ENCODE measurements around the gene ABCA4.
A peak's percentile ranks its signal among the peaks of the same experiment; 100 is the strongest.

Gene ABCA4

DNA sequence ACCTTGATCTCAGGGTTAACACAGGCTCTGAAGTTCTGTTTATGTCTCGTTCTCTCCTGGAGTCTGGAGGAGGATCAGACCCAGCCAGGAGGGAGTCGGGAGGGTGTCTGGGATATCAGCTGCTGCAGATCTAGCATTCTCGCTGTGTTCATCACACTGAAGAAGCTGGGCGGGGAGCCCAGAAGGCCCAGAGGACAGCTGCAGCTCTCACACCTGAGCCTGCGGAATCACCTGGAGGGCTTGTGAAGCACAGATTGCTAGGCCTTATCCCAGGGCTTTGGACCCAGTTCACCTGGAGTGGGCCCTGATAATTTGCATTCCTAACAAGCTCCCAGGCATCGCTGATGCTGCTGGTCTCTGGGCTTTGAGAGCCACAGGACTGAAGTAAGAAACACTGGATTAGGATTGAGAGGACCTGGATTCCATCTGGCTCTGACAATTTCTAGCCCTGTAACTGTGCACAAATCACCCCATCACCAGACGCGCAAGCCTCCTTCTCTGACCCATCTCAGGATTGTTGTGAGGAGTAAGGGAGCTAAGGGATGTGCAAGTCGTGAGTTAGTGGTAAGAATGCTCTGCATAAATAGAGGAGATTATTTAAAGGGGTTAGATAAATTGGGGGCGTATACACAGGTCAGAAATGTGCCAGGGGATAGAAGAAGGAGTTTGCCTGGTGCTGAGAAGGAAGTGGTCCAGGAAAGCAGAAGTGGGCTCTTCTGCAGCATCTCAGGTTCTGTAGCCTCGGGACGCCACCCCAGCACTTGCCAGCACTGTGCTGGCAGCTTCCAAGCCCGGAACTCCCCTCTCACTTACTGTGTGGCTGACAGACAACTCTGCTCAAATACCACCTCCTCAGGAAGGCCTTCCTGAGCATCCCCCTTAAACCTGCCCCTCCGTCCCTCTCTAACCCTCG lies 19.1 kb downstream of the ABCA4 start:
- no peak for DNase-seq

DNA sequence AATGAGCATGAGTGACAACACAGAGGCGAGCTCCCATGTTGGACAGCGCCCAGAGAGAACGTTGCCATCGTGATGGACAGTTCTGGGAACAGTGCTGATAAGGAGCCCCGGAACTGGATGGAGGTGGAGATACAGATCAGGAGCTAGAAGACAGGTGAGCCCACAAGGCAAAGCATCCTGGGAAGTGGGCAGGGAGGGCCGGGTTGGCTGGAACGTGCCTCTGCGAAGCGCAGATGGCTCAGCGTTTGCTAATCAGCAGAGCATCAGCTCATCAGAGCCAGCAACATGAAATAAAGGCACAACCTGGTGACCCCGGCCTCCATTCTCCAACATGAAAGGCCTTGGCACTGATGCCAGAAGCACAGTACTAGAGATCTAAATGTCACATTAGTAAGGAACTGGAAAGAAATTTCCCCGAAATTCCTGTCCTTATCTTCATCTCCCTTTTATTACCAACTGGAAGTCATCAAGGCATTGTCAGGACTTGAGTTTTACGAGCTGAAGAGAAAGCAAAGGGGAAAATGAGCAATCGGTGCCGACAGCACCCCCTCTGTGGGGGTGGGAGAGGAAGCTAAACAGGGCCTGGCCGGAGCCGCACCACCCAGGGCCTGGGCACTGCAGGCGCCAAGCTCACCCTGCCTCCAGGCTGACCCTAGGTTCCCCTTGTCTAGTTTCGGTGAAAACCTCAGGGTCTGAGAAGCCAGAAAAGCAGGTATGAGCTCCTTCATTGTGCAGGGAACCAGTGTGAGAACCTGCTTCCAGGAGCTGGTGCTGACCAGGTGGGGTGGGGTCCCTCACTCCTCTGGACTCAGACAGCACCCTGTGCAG lies 19.9 kb downstream of the ABCA4 start:
- no peak for DNase-seq

DNA sequence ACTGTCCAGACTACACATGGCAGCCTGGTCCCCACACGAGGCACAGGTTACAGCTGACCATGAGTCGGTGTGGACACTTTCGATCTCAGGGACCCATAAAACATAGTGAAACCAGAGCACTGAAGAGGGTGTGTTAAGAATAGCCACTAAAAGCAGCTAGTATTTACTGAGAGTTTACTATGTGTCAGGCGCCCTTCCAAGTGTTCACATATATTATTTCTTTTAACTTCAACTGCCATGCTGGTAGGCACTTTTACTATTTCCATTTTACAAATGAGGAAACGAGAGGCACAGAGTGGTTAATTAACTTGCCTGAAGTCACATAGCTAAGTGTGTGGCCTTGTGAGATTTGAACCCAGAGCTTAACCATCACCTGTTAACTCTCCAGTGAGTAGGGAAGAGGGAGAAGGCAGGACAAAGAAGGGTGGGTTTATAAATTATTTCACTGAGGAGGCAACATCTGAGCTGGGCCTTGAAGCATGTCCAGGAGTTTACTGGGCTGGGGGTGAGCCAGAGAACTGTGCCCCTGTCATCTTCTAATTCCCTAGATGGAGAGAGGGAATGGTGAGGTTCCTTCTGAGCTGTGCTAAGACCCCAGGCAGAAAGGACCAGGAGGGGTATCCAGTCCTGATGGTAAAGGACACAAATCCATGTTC lies 20.7 kb downstream of the ABCA4 start:
- DNase-seq, result no peak

DNA sequence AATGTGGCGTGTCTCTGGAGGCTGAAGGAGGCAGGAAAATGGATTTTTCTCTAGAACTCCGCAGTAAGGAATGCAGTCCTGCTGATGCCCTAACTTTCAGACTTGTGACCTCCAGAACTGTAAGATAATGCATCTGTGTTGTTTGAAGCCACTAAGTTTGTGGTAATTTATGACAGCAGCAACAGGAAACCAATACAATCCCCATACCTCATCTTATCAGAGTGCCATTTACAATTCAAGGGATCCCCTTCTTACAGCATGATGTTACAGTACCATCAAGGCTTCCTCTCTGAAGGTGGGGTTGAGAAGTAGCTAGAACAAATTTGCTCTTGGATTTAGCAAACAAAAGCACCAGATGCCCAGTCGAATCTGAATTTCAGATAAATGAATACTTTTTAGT lies 21.6 kb downstream of the ABCA4 start:
- DNase-seq, result no peak

DNA sequence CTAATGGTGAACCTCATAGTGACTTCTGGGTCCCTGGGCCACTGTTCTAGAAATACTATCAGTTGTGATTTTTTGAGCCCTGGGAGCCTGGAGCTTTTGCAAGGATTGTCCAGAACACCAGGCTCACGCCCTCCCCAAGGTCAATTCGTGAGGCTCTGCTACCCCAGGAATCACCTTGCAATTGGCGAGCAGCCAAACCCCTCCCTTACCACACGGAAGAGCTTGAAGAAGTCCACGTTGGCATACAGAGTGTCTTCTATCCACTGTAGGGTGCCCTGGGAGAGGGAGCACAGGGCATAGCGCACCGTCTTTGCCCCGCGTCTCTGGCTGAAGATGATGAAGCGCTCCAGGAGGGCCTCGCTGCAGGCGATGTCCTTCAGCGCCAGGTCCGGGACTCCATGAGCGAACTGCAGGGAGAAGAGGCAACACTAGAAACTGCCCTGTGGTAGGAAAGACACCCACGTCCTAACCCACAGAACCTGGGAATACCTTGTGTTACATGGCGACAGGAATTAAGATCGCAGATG lies 22.3 kb downstream of the ABCA4 start:
- no peak for DNase-seq

DNA sequence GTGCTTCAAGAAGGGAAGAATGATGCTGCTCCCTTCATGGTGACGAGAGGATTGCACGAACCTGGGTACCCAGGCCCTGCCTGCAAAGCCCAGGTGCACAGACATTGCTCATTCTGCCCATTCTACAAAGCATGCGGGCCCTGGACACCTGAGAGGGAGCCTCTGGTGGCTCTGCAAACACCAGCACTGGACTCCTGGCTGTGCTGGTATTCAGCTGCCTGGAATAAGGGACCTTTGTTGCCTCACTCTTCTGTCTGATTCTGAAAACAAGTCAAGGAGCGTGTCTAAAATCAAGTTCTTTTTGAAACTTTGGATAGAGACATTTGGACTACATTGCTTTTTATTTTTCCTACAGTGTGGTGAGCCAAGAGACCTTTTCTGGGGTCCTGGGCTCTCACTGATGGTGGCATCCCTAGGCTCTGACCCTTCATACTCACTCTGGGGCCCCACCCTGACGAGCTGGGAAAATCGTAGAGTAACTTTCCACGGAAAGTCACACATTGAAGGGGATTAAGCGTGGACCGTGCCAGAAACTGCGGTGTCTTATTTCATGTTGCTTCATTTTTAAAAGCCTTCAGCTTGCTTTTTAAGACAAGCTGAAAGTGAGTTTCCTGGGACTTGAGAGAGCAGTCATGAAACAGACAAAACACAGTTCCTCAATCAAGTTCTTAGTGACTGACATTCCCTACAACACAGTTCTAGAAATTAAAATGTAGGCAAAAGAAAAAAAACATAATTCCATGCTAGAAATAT lies 24.0 kb downstream of the ABCA4 start:
- no peak for DNase-seq

DNA sequence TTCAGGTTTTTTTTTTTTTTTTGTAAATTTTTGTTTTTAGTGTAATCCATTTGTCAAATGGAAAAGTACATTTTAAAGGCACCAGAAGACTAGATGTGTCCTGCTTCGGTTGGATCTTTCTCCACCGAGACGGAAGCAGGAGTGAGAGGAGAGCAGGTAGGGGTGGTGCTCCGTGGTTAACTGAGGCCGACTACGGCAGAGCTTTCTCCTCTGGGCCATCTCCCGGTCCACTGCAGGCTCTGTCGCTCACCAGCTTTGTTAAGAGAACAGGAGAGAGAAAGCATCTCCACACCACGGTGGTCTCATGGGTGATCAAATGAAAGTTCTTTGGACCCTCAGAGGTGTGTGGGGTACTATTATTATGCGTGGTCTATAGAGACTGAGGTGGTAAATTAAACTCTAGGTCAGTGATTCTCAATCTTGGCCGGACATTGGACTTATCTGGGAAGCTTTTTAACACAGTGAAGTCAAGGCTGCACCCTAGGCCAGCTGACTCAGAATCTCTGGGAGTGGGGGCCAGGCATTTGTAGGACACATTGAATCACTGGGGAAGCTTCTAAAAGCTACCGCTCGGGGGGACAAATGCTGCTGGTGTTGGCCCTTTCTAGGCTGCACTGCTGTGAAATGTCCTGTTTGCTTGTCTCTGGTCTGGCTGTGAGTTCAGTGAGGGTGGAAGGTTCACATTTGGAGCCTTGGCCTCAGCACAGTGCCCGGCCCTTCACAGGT lies 25.0 kb downstream of the ABCA4 start:
- DNase-seq, result no peak

DNA sequence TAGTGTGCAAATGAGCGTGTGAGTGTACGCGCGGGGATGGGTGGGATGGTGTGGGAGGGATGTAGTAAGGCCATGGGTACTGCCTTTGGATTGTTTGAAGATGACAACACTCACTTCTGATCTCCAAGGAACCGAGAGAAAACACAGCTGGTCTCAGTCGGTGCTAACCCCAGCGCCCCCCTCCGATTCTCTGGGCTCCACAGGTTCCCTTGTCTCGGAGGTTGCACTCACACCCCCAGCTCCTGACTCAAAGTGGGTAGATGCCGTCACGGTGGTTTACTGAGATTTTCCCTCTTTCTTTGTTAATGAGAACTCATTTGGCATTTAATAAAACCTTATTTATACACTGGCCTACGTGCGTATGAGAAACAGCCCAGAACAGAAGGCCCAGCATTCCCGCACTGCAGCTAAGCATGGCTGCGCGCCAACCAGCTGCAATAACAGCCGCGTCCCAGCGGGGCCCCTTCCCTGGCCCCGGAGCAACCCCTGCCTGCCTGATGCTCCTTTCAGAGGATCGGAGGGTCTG lies 25.8 kb downstream of the ABCA4 start:
- DNase-seq, result peak; percentile 31

DNA sequence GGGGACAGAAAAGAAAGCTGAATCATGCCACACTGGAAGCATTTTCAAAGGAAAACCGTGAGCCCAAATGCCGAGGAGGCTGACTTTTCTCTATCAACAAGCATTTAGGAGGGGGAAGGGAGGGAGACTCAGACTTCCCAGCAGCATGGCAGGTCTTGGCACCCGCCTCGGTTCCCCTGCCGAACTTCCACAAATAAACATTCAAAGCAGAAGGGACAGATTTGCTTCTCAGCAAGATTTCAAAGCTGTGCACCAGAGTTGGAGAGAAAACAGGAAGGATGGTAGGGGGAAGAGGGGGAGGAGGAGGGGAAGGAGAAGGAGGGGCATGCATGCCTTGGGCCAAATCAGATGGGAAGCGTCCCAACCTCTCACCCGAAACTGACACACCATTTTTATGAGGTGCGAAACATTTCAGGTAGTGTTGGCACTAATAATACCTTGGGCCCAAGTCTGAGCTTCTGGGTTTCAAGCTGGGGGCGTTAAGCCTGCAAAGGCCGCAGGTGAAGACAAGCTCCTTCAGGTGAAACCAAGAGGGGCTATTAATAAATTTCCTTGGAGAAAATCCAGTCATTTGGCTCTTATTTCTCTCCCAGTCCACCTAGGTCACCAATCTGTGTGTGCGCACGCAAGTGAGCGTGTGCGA lies 26.4 kb downstream of the ABCA4 start:
- DNase-seq, result no peak

DNA sequence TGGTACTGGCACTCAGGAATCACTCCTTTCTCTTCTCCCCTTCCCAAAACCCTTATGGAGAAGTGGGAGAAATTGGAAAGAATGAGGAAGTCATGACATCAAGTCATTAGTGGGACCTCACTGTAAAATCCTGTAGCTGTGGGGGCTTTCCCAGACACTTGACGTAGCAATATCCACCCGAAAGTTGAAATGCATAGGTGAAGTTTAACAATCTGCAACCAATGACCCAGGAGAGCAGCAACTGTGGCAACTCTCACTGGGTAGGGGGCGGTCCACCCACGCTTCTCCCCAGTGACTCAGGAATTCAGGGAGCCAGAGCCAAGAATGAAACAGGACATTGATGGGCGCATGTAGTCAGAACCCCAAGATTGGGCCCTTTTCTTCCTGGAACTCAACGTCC lies 27.0 kb downstream of the ABCA4 start:
- no peak for DNase-seq

DNA sequence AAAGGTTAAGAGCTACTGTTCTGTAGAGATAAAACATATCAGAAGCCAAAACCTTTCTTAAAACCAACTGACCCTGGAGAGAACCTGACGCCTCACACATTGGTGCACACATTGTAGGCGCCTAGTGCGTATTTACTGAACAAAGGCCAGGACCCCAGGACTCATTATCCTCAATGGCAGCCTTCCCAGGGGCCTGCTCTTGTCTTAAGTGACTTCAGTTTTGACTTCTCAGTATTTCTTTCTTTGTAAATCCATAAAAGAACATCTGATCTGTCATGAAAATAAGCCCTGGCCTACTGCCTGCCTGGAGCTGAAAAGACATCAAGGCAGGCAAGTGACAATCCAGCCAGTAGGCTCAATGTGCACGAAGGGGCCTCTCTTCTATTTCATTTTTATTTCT lies 27.6 kb downstream of the ABCA4 start:
- DNase-seq, result no peak

DNA sequence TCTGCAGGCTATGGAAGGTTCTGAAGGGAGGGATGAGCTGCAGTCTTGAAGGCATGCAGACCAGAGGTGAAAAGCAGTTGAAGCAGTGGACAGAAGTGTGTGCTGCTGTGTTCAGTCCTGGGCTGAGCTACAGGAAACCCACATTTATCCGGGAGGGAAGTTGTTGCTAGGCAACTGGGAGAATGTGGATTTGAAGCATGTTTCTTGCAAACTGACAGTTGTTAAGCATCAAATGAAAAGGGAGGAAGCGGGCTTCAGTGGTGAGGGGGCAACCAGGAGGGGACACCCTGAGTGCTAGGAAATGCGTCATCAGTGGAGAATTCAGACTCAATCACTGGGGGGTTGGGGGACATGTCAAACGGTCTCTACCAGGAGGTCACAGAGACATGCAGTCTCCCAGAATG lies 28.7 kb downstream of the ABCA4 start:
- DNase-seq, result no peak

DNA sequence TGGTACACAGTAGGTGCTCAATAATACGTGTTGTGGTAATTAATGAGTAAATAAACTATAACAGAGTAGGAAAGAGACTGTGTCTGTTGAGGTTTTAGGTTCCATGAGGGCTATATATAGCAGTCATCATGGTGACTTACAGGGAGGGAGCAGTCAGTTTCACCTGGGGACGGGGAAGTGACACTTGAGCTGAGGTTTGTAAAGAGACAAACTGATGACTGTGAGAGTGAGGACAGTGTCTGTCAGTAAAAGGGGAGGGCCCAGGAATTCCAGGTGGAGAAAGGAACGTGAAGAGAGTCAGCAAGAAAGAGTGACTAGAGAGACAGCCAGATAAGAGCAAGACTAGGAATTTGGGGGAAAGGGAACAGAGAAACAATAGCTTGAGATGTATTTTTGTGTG lies 30.2 kb downstream of the ABCA4 start:
- no peak for DNase-seq

DNA sequence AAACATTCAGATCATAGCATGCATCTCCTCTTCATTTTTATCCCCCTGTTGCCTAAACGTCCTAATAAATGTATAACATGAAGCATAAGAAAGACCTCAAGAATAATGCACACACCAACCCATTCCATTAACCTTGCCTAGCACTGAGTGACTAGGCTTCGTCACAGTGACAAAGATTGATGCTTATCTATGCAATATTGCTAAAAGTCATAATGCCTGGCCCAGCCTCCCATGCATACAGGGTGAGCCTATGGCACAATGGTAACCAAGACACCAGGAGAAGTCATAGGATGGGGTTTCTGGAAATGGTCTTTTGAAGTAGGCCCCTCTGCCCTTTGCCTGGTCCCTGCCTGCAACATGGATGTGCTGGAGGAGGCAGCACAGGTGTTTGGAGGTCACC lies 33.8 kb downstream of the ABCA4 start:
- DNase-seq, result no peak

DNA sequence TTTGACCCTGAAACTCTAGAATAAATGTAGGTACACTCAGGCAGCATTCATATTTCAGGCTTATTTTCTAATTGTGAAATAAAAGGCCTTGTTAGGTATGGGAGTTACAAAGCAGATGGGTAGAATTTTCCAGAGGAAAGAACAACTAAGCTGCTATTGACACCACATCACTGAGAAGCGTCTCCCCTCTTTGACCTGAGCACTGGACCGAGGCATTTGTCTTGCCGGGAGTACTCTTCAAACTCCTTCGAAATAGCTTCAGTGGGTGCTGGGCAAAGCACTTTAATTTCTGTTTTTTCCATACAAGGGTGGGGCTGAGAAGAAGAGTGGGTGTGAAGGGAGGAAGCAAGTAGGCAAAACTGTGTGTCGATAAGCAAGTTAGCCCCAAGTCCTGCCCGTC lies 36.4 kb downstream of the ABCA4 start:
- no peak for DNase-seq

DNA sequence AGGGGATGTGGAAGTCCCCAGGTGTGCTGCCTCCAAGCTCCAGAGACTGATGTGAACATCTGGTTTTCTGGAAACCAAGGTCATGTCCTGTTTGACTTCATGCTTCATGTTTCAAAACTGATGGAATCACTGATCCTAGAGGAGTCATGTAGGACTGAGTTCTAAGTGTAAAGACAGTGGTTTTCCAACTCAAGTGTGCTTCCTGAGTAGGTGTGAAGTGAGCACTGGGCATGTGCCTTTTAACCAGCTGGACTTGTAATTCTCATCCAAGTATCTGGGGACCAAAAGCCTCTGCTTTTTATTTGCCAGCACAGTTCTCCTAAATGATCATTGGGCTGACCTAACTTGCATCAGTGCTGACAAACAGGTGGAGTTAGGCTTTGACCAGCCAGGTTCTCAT lies 36.9 kb downstream of the ABCA4 start:
- DNase-seq, result no peak

DNA sequence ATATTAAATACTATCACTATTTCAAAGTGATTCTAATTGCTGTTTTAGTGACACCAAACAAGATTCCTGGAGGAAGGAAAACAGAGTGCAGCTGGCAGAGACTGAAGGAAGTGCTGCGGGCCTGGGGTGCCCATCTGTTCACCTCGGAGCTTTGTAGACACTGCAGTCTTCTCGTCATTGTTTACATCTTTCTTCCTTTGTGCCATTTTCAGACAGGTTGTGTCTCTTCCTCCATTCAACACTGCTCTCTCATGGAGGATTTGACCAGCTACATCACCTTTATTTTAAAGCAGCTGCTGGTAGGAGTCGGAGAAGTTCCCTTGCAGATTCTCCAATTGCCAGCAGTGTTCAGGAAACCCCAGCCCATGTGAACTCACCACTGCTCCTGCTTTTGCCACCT lies 37.3 kb downstream of the ABCA4 start:
- DNase-seq, result peak; percentile 74

DNA sequence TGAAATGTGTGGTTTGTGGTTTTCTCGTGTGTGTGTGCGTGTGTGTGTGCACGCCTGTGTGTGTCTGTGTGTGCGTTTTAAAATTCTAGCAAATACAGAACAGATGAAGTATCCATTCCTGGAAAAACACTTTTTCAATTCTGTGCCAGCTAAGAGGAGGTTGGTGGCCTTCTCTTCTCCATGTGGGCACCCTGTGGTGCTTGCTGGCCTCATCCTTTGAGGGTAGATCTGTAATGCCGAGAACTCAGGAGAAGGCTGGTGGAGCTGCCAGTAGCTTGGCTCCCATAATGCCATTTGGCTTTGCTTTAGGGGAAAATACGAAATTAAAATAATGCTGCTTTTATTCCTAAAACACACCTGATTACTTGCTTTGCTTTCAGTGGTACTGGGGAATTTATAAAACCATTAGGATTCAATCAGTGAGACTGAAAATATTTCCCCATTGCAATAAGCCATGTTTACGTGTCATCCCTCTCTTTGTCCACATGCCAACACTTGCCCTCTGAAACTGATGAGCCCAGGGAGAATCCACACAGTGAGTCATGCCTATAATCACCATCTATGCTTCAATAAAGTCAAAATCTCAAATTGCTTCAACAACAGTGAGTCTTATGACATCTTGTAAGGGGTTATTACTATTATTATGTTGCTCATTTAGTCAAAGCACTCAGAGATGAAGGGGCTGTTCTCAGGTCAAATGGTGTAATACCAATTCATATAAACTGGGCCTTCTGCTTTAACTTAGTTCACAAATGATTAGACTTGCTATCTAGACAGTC lies 39.2 kb downstream of the ABCA4 start:
- DNase-seq, result peak; percentile 28

DNA sequence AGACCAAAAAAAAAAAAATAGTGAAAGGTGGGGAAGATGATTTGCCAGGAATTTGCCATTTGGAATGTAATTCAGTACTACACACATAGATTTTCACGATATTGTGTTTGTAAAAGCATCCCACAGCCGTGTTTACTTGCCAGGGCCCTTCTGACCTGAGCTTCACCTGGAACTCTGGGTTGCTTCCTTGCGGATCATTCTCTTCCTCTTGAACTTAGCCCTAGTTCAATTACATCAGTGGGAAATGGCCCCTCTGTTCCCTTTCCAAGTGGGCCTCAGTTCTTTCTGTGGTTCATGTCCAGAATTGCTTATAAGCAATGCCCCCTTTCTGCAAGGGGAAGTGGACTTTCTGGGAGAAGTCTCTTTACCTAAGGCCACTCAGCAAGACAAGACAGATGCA lies 41.0 kb downstream of the ABCA4 start:
- no peak for DNase-seq

Data from NCI-H69 (cell line).